ENCODE data around the gene SVIL.
A peak's percentile ranks its signal among the peaks of the same experiment; 100 is the strongest.

The SVIL gene

DNA sequence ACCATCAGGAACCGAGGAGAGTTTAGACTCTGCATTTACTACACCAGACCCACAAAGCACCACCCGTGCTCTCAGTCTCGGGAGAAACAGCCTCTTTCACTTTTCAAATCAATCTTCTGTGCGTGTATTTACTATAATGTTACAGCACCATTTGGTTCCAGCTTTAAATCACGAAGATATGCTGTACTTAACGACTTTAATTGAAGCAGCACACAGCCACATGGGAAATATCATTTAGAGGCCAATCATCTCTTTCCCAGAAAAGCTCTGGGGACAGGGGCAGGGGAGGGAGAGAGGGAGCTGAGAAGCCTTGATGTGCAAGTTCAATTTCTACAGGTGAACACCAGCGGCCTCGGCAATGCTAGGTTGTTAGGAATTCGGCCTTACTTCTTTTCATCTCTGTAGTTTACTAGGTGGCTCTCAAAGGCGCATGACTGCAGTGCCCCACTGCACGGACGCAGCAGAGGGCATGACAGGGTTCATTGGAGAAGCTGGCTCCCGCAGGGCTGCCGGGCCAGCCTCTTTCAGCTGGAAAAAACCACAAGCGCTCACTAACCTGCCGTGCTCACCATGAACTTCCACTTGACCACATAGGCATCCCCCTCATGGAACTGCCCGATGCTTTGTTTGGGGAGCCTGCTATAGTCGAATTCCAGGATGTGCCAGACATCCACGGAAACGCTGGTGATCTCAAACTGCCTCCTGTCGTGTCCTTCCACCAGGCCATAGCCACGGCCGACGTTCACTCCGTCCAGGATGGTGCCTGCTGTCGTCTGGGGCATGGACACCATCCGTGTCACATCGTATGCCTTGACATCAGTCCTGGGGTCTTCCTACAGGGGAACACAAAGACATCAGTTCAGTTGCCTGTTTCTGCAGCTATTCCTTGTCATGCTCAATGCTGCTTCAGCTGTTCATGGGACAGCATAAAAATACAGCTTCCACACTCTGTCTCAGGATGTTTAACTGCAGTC is 154.5 kb downstream of the SVIL start:
- H3K4me1 ChIP-seq, result peaks cover 0 to 47% (median 2%) of the 10 kb centered on the region in 4 donors
- H3K9me3 ChIP-seq, result no peaks in the 10 kb centered on the region
- H3K27ac ChIP-seq, result no peak overlapping the region
- no peak for TF ChIP-seq CTCF (IDR thresholded peaks at IDR 0.05)
- intact Hi-C loops (cut with DNase I; ENCODE audit: low total_unique reads), result no loop called here
- no peak for DNase-seq
- peaks cover 35 to 95% (median 90%) of the 10 kb centered on the region in 3 donors for H3K36me3 ChIP-seq
- H3K4me3 ChIP-seq, result no peak overlapping the region
- H3K27me3 ChIP-seq, result no peaks in the 10 kb centered on the region

DNA sequence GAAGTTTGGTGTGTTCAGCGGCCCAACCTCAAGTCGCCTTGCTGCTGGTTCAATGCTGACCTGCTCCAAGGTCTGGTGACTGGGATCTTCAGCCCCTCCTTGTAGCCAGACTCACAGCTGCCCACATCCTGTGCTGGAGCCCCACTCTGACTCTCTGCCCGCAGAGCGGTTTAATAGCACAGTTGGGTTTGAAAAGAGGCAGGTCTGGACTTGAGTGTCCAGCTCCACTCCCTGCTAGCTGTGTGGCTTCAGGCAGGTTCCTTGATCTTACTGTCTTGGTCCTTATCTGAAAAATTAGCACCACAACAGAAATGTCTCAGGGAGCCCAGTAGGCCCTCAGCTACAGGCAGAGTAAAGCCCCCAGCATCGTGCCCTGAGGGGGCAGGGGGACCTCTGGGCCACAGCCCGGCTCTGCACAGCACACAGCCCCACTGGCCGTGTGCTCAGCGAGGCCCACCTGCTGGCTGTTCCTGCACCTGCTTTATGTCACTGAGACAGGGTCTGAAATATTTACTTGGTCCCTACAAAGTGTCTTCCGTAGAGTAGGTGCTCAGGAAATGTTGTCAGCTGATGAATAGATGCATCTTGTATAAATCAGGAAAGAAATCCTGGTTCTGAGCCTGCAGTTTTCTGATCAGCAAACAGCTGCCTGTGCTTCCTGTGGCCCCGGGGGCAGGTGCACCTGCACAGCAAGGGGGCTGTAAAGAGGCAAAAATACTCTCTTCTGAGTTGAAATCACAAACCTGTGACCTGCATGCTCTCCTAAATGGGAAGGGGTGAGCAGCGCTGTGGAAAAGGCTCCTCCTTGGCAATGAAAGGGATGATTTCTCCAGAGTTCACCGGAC is 155.5 kb downstream of the SVIL start:
- H3K4me1 ChIP-seq, result peaks cover 0 to 57% (median 2%) of the 10 kb centered on the region in 4 donors
- intact Hi-C loops (cut with DNase I; ENCODE audit: low total_unique reads), result no loop called here
- no peaks in the 10 kb centered on the region for H3K9me3 ChIP-seq
- no peak for DNase-seq
- no peak overlapping the region for H3K4me3 ChIP-seq
- peaks cover 44 to 95% (median 88%) of the 10 kb centered on the region in 3 donors for H3K36me3 ChIP-seq
- no peak overlapping the region for H3K27ac ChIP-seq
- TF ChIP-seq CTCF (IDR thresholded peaks at IDR 0.05), result no peak
- no peaks in the 10 kb centered on the region for H3K27me3 ChIP-seq

GRCh38 chr10:29473406-29474100 is 161.2 kb downstream of the SVIL start:
- no peak for DNase-seq
- TF ChIP-seq CTCF (IDR thresholded peaks at IDR 0.05), result no peak
- peak overlapping the region; percentile 19 to 27 for H3K27ac ChIP-seq
- no peaks in the 10 kb centered on the region for H3K27me3 ChIP-seq
- H3K4me1 ChIP-seq, result peaks cover 0 to 76% (median 7%) of the 10 kb centered on the region in 4 donors
- no peak overlapping the region for H3K4me3 ChIP-seq
- H3K36me3 ChIP-seq, result peaks cover 65 to 97% (median 92%) of the 10 kb centered on the region in 3 donors
- H3K9me3 ChIP-seq, result no peaks in the 10 kb centered on the region
- intact Hi-C loops (cut with DNase I; ENCODE audit: low total_unique reads), result no loop called here

GRCh38 chr10:29473087-29473356 is 161.7 kb downstream of the SVIL start:
- H3K27me3 ChIP-seq, result no peaks in the 10 kb centered on the region
- peaks cover 71 to 97% (median 92%) of the 10 kb centered on the region in 3 donors for H3K36me3 ChIP-seq
- no peak overlapping the region for H3K4me3 ChIP-seq
- DNase-seq, result no peak
- H3K27ac ChIP-seq, result peak overlapping the region; percentile 8 to 19
- H3K9me3 ChIP-seq, result no peaks in the 10 kb centered on the region
- peaks cover 0 to 70% (median 7%) of the 10 kb centered on the region in 4 donors for H3K4me1 ChIP-seq
- no peak for TF ChIP-seq CTCF (IDR thresholded peaks at IDR 0.05)
- intact Hi-C loops (cut with DNase I; ENCODE audit: low total_unique reads), result no loop called here

DNA sequence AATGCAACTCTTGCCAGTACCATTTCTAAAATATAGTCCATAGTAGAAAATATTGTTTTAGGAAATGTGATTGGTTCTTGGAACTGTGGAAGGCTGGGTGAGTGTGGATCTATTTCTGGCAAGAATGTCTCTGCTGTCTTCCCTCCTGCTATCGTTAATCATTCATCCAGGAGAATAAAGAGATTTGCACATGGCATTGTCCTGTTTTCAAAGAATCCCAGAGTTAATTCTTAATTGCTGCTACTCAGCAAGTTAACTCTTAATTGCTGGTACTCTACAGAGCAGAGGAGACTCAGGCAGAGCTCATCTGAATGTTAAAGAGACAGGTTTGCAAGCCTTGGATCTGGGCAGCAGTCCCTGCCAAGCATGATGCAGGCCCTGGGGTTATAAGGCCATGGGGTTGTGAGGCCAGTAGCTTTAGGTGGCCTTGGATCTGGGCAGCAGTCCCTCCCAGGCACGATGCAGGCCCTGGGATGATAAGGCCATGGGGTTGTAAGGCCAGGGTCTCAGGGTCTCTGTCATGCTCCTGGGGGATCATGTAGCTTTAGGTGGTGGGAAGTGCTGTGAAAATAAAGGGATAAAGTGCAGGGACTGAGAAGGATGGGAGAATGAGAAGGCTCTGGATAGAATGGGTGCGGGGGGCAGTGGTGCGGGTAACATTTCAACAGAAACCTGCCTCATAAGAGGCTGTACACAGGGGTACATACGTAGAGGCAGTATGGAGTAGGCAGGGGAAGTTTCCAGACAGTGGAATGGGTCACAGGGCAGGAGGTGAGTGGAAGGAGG is 162.3 kb downstream of the SVIL start:
- no peak overlapping the region for H3K4me3 ChIP-seq
- DNase-seq, result no peak
- no peaks in the 10 kb centered on the region for H3K27me3 ChIP-seq
- H3K4me1 ChIP-seq, result peaks cover 0 to 65% (median 7%) of the 10 kb centered on the region in 4 donors
- H3K27ac ChIP-seq, result peak overlapping the region; percentile 8 to 19
- H3K36me3 ChIP-seq, result peaks cover 74 to 97% (median 95%) of the 10 kb centered on the region in 3 donors
- no peak for TF ChIP-seq CTCF (IDR thresholded peaks at IDR 0.05)
- intact Hi-C loops (cut with DNase I; ENCODE audit: low total_unique reads), result no loop called here
- H3K9me3 ChIP-seq, result no peaks in the 10 kb centered on the region
